B cell (primary cell): Measurements from ENCODE around the gene CDKN2D.

Experiments used
- CTCF ChIP-seq: fragments of 200-600 bp; IDR thresholded peaks from one replicate; pipeline ENCODE4 v1.8.0; 2022; ENCODE audit warnings: antibody characterized with exemption, mild to moderate bottlenecking
- EZH2 ChIP-seq: IDR thresholded peaks from 2 replicates; pipeline ENCODE4 v1.6.1; 2012; ENCODE audit warnings: borderline replicate concordance, low read depth, mild to moderate bottlenecking, moderate library complexity, low read length; ENCODE audit not compliant: insufficient read depth, poor library complexity, severe bottlenecking

GRCh38 chr19:10586396-10586795, 17.6 kb upstream of the CDKN2D start:
- no peak for TF ChIP-seq CTCF
- no peak for TF ChIP-seq EZH2
